Osteoblast (primary cell): ENCODE results near the gene WDR72. TPM values are rescaled to one million over a fixed set of nuclear protein-coding genes. Genes with fewer than 3 reads are reported as not detected.

ENCODE experiments used
- DNase-seq: peaks from one replicate; pipeline ENCODE4 v3.0.0; 2011; ENCODE audit warnings: low spot score, mixed read lengths; ENCODE audit not compliant: insufficient read length; ENCODE audit errors: missing footprints
- H2AFZ ChIP-seq: 2 replicates; pipeline ENCODE4 v1.6.0; 2011; ENCODE audit warnings: mild to moderate bottlenecking, low read length
- H3K27ac ChIP-seq: 2 replicates; pipeline ENCODE4 v1.5.1; 2011; ENCODE audit warnings: mild to moderate bottlenecking, low read depth, low read length, moderate library complexity
- H3K27me3 ChIP-seq: 2 replicates; pipeline ENCODE4 v1.6.0; 2012; ENCODE audit warnings: mild to moderate bottlenecking, control low read depth, inconsistent platforms, low read length, moderate library complexity; ENCODE audit not compliant: insufficient read depth
- H3K36me3 ChIP-seq: 2 replicates; pipeline ENCODE4 v1.5.1; 2011; ENCODE audit warnings: mild to moderate bottlenecking, low read length, control low read depth, moderate library complexity; ENCODE audit not compliant: insufficient read depth
- H3K4me1 ChIP-seq: 2 replicates; pipeline ENCODE4 v1.5.1; 2011; ENCODE audit warnings: mild to moderate bottlenecking, low read length, control low read depth, moderate library complexity; ENCODE audit not compliant: insufficient read depth
- H3K4me2 ChIP-seq: 2 replicates; pipeline ENCODE4 v1.6.0; 2011; ENCODE audit warnings: mild to moderate bottlenecking, low read length; ENCODE audit not compliant: insufficient read depth
- H3K4me3 ChIP-seq: fragments of 200-600 bp; sonication (generic); 3 replicates; pipeline ENCODE4 v1.5.1; 2012; ENCODE audit warnings: mild to moderate bottlenecking, low read length, inconsistent platforms; ENCODE audit not compliant: insufficient read depth
- H3K79me2 ChIP-seq: 2 replicates; pipeline ENCODE4 v1.6.0; 2012; ENCODE audit warnings: mild to moderate bottlenecking, low read length, control low read depth, inconsistent platforms; ENCODE audit not compliant: insufficient read depth
- H3K9me3 ChIP-seq: 2 replicates; pipeline ENCODE4 v1.5.1; 2011; ENCODE audit warnings: low read depth, low read length, control low read depth
- H4K20me1 ChIP-seq: 2 replicates; pipeline ENCODE4 v1.6.0; 2012; ENCODE audit warnings: mild to moderate bottlenecking, low read length, control low read depth; ENCODE audit not compliant: insufficient read depth
- CTCF ChIP-seq: IDR thresholded peaks from 2 replicates; pipeline ENCODE4 v1.5.1; 2011; ENCODE audit warnings: mild to moderate bottlenecking, low read depth, low read length, moderate library complexity; ENCODE audit errors: extremely low read depth
- total RNA-seq: library from RNA; depleted of rRNA; stranded (reverse); fragments of >200 nt; gene quantifications from 2 replicates; pipeline ENCODE4 v1.2.3, GENCODE V29; 2012

Gene WDR72
- total RNA-seq, 1 donor: not detected

GRCh38 chr15:53752406-53752805 lies 7.1 kb downstream of the WDR72 start:
- Histone ChIP-seq H3K27ac (no peak overlapping the region), H3K4me2 (no peak overlapping the region), H2AFZ (no peak overlapping the region), H3K4me3 (no peak overlapping the region), H4K20me1 (no peaks in the 10 kb centered on the region), H3K9me3 (no peaks in the 10 kb centered on the region), H3K36me3 (no peaks in the 10 kb centered on the region), H3K4me1 (no peaks in the 10 kb centered on the region), H3K79me2 (no peaks in the 10 kb centered on the region), H3K27me3 (no peaks in the 10 kb centered on the region)
- no peak for DNase-seq
- no peak for TF ChIP-seq CTCF

GRCh38 chr15:53747501-53748068 lies 11.9 kb downstream of the WDR72 start:
- H2AFZ ChIP-seq: no peak overlapping the region
- H4K20me1 ChIP-seq: no peaks in the 10 kb centered on the region
- no peaks in the 10 kb centered on the region for H3K36me3 ChIP-seq
- no peak for TF ChIP-seq CTCF
- H3K4me3 ChIP-seq: no peak overlapping the region
- H3K4me1 ChIP-seq: no peaks in the 10 kb centered on the region
- no peak for DNase-seq
- H3K27ac ChIP-seq: no peak overlapping the region
- H3K27me3 ChIP-seq: no peaks in the 10 kb centered on the region
- no peak overlapping the region for H3K4me2 ChIP-seq
- H3K9me3 ChIP-seq: no peaks in the 10 kb centered on the region
- H3K79me2 ChIP-seq: no peaks in the 10 kb centered on the region

GRCh38 chr15:53746101-53746500 lies 13.4 kb downstream of the WDR72 start:
- Histone ChIP-seq H2AFZ (no peak overlapping the region), H3K27ac (no peak overlapping the region), H3K9me3 (no peaks in the 10 kb centered on the region), H3K27me3 (no peaks in the 10 kb centered on the region), H3K79me2 (no peaks in the 10 kb centered on the region), H4K20me1 (no peaks in the 10 kb centered on the region), H3K36me3 (no peaks in the 10 kb centered on the region), H3K4me3 (no peak overlapping the region), H3K4me1 (no peaks in the 10 kb centered on the region), H3K4me2 (no peak overlapping the region)
- TF ChIP-seq CTCF: no peak
- DNase-seq: no peak

GRCh38 chr15:53739651-53740050 lies 19.8 kb downstream of the WDR72 start:
- no peak overlapping the region for H3K27ac ChIP-seq
- no peaks in the 10 kb centered on the region for H3K4me1 ChIP-seq
- H2AFZ ChIP-seq: no peak overlapping the region
- no peak overlapping the region for H3K4me3 ChIP-seq
- no peak for TF ChIP-seq CTCF
- H3K79me2 ChIP-seq: no peaks in the 10 kb centered on the region
- no peaks in the 10 kb centered on the region for H3K36me3 ChIP-seq
- no peaks in the 10 kb centered on the region for H4K20me1 ChIP-seq
- DNase-seq: no peak
- no peaks in the 10 kb centered on the region for H3K27me3 ChIP-seq
- H3K4me2 ChIP-seq: no peak overlapping the region
- no peaks in the 10 kb centered on the region for H3K9me3 ChIP-seq
